ENCODE data around the gene FANCI.

Gene FANCI

GRCh38 chr15:89363770-89364169 lies 120.0 kb downstream of the FANCI start:
- no peak for DNase-seq

- DNase-seq: peak; percentile 52
Observed at GRCh38 chr15:89364341-89364740, 120.6 kb downstream of the FANCI start.

GRCh38 chr15:89364741-89365450 lies 121.1 kb downstream of the FANCI start:
- DNase-seq: no peak

GRCh38 chr15:89365462-89366065 lies 121.8 kb downstream of the FANCI start:
- no peak for DNase-seq
